GM08714 (cell line): ENCODE data around the gene UQCC3.

Experiments used
- H3K4me3 ChIP-seq: fragments of 200-500 bp; sonication (Bioruptor generic); 2 replicates; pipeline ENCODE4 v1.5.1; 2014; ENCODE audit warnings: mild to moderate bottlenecking, low read length, inconsistent platforms
- ZNF274 ChIP-seq: IDR thresholded peaks from 2 replicates; pipeline ENCODE4 v1.6.1; 2012; ENCODE audit warnings: mild to moderate bottlenecking, low read depth, low read length

The UQCC3 gene

DNA sequence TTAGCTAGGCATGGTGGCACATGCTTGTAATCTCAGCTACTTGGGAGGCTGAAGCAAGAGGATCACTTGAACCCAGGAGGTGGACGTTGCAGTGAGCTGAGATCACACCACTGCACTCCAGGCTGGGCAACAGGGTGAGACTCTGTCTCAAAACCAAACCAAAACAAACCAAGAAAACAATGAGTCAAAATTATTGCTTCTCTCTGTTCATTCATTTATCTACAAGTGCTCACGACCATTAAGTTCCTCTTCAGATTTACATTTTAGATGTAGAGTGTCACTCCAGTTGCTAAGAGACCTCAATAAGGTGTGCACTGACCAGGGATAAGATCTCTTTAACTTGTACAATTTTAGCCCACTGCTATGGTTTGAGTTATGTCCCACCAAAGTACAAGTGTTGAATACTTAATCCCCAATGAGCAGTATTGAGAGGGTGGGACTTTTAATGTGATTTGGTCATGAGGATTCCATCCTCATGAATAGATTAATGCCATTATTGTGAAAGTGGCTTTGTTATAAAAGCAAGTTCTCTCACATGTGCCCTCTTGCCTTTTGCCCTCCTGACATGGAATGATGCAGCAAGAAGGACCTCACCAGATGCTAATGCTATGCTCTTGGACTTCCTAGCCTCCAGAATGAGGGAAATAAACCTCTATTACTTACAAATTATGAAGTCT lies 48.0 kb downstream of the UQCC3 start:
- no peak for TF ChIP-seq ZNF274
- H3K4me3 ChIP-seq = no peak overlapping the region

DNA sequence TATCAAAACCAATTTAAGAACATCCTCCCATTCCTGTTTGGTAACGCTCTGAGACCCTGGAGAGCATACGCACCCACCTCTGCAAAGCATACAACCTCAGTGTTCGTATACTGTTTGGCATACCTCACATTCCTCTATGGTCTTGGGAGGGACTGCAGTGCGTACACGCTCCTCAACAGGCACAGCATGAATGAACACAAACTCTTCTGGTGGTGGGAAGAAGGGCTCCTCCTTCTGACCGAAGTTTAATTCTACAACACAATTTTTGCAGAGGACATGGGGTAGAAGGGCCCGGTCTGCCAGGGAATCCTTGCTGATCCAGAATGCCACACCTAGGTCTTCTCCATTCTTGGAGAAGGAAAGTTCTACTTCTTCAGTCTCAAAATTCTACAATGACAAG lies 50.5 kb downstream of the UQCC3 start:
- no peak for TF ChIP-seq ZNF274
- no peak overlapping the region for H3K4me3 ChIP-seq
